Esophagus muscularis mucosa (tissue), 4 donors: ENCODE data around the gene KIAA1614. TPM values are rescaled to one million over a fixed set of nuclear protein-coding genes. Genes with fewer than 3 reads are reported as not detected.
A peak's percentile ranks its signal among the peaks of the same experiment; 100 is the strongest.

ENCODE experiments used
- DNase-seq: peaks from one replicate; pipeline ENCODE4 v3.0.0-alpha.2; 2017; ENCODE audit errors: extremely low spot score
- H3K27ac ChIP-seq, 4 donors: fragments of 200-600 bp; sonication (generic); replicated peaks in 1 of 4; 1 replicate in 3 of 4; 2 replicates in 1 of 4; pipeline ENCODE4 v1.5.1; 2016 to 2019; ENCODE audit warnings: mild to moderate bottlenecking in 1 of 4
- H3K27me3 ChIP-seq, 4 donors: fragments of 200-600 bp; sonication (generic); one replicate each; pipeline versions ENCODE4 v1.5.1 to v1.6.0; 2016 to 2019
- H3K36me3 ChIP-seq, 4 donors: fragments of 200-600 bp; sonication (generic); one replicate each; pipeline ENCODE4 v1.5.1; 2016 to 2019
- H3K4me1 ChIP-seq, 4 donors: fragments of 200-600 bp; sonication (generic); one replicate each; pipeline ENCODE4 v1.5.1; 2016 to 2019
- H3K4me3 ChIP-seq, 4 donors: fragments of 200-600 bp; sonication (generic); 1 replicate in 2 of 4; 2 replicates in 2 of 4; pipeline ENCODE4 v1.5.1; 2016 to 2019; ENCODE audit warnings: mild to moderate bottlenecking in 4 of 4, moderate library complexity in 1 of 4
- H3K9me3 ChIP-seq, 4 donors: fragments of 200-600 bp; sonication (generic); 1 replicate in 3 of 4; 2 replicates in 1 of 4; pipeline ENCODE4 v1.5.1; 2016 to 2019
- EP300 ChIP-seq: sonication (generic); formaldehyde crosslinking; IDR thresholded peaks from one replicate; pipeline ENCODE4 v1.6.1; 2017; ENCODE audit warnings: antibody characterized with exemption
- POLR2A ChIP-seq: fragments of 450-650 bp; IDR thresholded peaks from one replicate; pipeline ENCODE4 v1.6.1; 2017; ENCODE audit warnings: antibody characterized with exemption, moderate library complexity, mild to moderate bottlenecking, low read depth
- POLR2AphosphoS5 ChIP-seq, 2 donors: sonication (generic); formaldehyde crosslinking; IDR thresholded peaks; one replicate each; pipeline ENCODE4 v1.6.1; 2017; ENCODE audit warnings: antibody characterized with exemption in 2 of 2
- WGBS: methylation state at CpG from one replicate; pipeline ENCODE4 v1.1.5; 2018; 5-methylcytosine and 5-hydroxymethylcytosine counted together
- intact Hi-C: fragments of 100-400 bp; cut with DNase I; formaldehyde crosslinking; loops from one replicate; pipeline ENCODE4 v1.15.1; 2023
- total RNA-seq, 4 donors: library from RNA; depleted of rRNA; stranded (reverse); fragments of >200 nt; gene quantifications; one replicate each; pipeline versions ENCODE4 v1.1.0 to v1.2.1, GENCODE V29; 2016
- TF ChIP-seq, protein P1 (sequence below), 3 experiments: fragments of 200-600 bp in 2 of 3; fragments of 450-650 bp in 1 of 3; sonication (generic) in 2 of 3; IDR thresholded peaks; one replicate each; pipeline ENCODE4 v1.5.1; 2017 to 2019; ENCODE audit warnings: antibody characterized with exemption in 3 of 3, mild to moderate bottlenecking in 2 of 3, moderate library complexity in 1 of 3

The KIAA1614 gene, protein sequence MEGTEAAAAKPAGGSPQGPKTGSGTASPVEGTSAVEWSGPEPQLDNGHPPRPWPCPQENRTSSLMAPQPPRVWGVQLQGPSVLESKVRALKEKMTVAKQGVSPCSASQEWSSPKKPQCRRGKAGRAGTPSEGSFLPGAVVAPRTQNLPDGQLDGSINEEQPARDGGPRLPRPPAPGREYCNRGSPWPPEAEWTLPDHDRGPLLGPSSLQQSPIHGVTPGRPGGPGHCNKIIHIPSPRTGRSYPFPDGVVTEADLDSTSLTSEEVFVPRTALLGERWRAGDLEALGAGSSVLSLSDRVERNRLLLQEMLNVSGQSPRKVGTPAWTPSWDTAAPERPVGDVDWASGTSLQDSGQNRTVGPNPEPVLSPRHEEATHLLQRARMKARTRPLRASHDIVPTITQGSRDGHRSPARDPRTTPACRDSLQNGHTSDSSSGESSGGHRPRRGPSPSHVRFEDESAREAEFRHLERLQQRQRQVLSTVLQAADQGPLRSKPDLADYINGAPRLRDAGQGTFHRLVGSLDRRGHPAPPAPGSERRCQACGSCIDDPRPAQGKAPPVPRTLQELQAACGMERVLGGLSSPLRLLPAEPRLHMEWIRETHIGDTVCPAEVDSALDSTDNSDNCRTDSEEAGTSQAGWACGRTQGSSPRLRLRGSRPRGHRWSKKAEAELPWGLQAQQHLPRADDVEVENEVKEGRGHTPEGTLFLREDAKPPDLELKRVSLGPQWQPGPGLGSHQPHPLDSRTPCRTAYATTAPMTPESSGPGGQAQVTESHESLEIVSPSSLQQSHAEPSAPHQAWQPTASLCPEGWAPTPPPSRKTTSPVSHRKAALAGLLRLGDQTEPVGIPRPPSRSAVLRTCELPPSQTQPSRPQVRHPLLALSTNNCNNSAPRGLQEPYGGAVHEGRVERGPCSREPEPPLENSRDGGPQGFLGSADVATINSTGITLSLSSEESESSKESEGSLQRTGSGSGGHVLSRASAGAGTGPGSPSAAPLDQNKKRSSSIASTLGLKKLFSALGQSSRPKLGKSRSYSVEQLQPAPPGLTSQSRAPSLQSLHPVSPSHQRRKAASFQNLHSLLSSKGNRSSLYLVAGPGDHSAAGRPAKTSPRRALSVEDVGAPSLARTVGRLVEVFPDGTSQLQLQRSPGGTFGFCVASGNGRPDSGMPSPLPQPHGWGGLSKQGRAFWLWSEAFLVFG
- total RNA-seq: 10 to 100 TPM; 15.4 to 30.0 (median 17.4) TPM

DNA sequence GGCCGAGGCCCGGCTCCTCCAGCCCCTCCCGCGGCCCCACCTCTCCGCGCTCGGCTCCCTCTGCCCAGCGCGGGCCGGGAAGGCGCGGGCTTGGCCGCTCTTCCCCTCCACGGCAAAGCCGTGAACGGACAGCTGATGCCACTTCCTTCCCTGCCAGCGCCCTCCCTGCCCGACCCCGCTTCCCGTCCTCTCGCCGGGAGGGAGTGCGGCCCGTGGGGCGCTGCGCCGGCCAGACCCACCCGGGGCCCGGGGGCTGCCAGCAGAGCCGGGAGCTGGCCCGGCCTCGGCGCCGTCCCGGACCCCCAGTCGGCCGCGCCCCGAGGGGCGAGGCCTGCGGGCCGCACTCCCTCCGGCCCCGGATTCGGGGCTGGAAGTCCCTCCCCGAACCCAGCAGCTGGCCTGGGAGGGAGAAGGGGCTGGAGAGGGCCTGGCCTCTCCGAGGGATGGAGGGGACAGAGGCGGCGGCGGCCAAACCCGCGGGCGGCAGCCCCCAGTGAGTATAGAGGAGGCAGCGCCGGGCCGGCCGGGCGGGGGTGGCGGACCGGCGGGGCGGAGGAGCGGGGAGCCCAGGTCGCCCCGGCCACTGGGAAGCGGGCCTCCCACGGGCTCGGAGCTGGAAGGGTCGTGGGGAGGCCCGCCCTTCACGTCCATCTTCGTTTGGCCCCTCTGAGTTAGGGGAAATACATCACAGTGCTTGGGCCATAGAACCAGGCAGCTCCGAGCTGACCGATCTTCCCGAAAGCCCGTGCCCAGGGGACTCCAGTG is at the start of gene KIAA1614:
TSS of gene KIAA1614 (plus strand) at position 97 of the 765 bp plus-strand sequence. CDS start at position 444, 347 bp downstream.
- Histone ChIP-seq H3K36me3 (peaks cover under 1 to 21% (median 19%) of the 10 kb centered on the region in 4 donors), H3K4me1 (peaks cover 11 to 52% (median 44%) of the 10 kb centered on the region in 4 donors), H3K27ac (peak within 1 kb of the TSS; percentile 88 to 96 (median 94)), H3K4me3 (peak within 1 kb of the TSS; percentile 69 to 89 (median 76)), H3K9me3 (no peaks in the 10 kb centered on the region), H3K27me3 (no peaks in the 10 kb centered on the region)
- TF ChIP-seq POLR2A (no peak), POLR2AphosphoS5 (IDR thresholded peaks at IDR 0.05) (peak; percentile 19 to 66)
- TF ChIP-seq, protein P1, sequence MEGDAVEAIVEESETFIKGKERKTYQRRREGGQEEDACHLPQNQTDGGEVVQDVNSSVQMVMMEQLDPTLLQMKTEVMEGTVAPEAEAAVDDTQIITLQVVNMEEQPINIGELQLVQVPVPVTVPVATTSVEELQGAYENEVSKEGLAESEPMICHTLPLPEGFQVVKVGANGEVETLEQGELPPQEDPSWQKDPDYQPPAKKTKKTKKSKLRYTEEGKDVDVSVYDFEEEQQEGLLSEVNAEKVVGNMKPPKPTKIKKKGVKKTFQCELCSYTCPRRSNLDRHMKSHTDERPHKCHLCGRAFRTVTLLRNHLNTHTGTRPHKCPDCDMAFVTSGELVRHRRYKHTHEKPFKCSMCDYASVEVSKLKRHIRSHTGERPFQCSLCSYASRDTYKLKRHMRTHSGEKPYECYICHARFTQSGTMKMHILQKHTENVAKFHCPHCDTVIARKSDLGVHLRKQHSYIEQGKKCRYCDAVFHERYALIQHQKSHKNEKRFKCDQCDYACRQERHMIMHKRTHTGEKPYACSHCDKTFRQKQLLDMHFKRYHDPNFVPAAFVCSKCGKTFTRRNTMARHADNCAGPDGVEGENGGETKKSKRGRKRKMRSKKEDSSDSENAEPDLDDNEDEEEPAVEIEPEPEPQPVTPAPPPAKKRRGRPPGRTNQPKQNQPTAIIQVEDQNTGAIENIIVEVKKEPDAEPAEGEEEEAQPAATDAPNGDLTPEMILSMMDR (IDR thresholded peaks at IDR 0.05): no peak
- DNase-seq: no peak
- intact Hi-C loops: loop anchor here (5.0 kb wide), 1 partner anchor 109 kb away; the partner anchor contains the start of gene STX6
- WGBS: under 1% methylated on average over 49 of the region's 76 CpGs

DNA sequence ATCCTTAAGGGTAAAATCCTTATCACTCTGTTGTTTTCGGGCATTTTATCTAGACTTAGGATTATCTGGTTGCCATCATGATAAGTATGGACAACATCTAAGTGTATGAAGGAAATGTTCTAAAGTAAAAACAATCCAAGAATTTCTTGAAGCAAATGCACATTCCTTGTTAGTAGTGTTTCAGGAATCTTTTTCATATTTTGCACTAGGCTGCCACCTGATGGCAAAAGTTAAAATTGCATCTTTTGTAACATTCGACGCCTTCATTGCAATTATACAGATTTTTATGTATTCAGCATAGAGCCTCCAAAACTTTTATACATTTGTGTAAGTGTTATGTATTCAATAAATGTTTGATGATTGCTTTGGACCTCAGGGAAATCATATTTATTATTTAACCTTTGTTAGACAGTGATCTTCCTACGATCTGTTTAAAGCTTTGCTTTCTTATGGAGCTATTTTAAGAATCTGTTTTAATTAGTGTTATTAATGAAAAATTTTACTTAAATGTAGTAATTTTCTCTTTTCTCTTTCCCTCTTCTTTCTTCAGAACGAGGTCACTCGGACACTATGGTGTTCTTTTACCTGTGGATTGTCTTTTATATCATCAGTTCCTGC is 49.4 kb upstream of the KIAA1614 start:
- intact Hi-C loops: loop anchor here (5.0 kb wide), 3 partner anchors 231 to 346 kb away; partner anchors contain the start of gene XPR1
- Histone ChIP-seq H3K27ac (no peak overlapping the region), H3K9me3 (no peaks in the 10 kb centered on the region), H3K4me1 (peaks cover 3 to 11% (median 5%) of the 10 kb centered on the region in 4 donors), H3K4me3 (no peak overlapping the region), H3K36me3 (peaks cover 0 to 28% (median 10%) of the 10 kb centered on the region in 4 donors), H3K27me3 (no peaks in the 10 kb centered on the region)
- 29% methylated on average over 6 of the region's 6 CpGs for WGBS
- TF ChIP-seq, protein P1 (IDR thresholded peaks at IDR 0.05): peak; percentile 75 to 78 (median 75)
- TF ChIP-seq POLR2AphosphoS5 (IDR thresholded peaks at IDR 0.05) (no peak), EP300 (no peak)
- no peak for DNase-seq

DNA sequence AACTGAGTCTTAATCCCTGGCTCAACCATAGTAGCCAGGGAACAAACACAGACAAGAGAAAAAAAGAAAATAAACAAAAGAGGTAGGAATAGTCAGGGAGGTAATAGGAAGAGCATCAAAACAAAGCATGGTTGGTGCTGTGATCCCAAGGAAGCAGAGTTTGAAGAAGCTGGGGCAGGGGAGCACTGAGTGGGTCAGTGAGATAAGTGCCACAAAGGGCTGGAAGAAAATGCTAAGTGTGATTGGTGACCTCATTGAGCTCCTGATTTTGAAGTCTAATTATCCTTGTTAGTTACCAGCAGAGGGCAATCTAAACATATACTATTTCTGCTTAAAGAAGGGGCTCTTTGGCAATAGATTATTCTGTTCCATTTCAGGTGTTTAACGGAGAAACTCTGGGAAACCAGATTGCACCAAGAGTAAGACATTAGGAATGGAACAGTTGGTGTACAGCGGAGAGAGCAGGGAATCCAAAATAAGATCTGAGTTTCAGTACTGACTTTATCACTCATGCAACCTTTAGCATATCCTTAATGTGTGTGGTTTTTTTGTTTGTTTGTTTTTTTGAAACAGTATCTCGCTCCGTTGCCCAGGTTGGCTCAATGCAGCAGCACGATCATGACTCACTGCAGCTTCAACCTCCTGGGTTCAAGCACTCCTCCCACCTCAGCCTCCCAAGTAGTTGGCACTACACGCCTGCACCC is 30.7 kb upstream of the KIAA1614 start:
- no peaks in the 10 kb centered on the region for H3K27me3 ChIP-seq
- no peak for TF ChIP-seq POLR2AphosphoS5 (IDR thresholded peaks at IDR 0.05)
- TF ChIP-seq, protein P1 (IDR thresholded peaks at IDR 0.05): peak; percentile 39 to 50 (median 47)
- no peak overlapping the region for H3K4me3 ChIP-seq
- no peak overlapping the region for H3K27ac ChIP-seq
- no peak for DNase-seq
- WGBS: 61% methylated on average over 6 of the region's 6 CpGs
- H3K9me3 ChIP-seq: no peaks in the 10 kb centered on the region
- intact Hi-C loops: loop anchor here (2.0 to 5.0 kb wide), 2 partner anchors 261 to 285 kb away; no protein-coding TSS in a partner anchor
- peaks cover 3 to 63% (median 27%) of the 10 kb centered on the region in 4 donors for H3K36me3 ChIP-seq
- H3K4me1 ChIP-seq: no peaks in the 10 kb centered on the region
